Tibial nerve (tissue), 3 donors: ENCODE measurements around the gene ZBTB40.

Source experiments
- CTCF ChIP-seq, 5 experiments: fragments of 200-600 bp in 3 of 5; fragments of 450-650 bp in 2 of 5; sonication (generic) in 3 of 5; IDR thresholded peaks; one replicate each; pipeline ENCODE4 v1.5.1; 2016 to 2019; ENCODE audit warnings: antibody characterized with exemption in 5 of 5, mild to moderate bottlenecking in 3 of 5, moderate library complexity in 2 of 5
- POLR2A ChIP-seq, 2 donors: fragments of 450-650 bp; IDR thresholded peaks; one replicate each; pipeline ENCODE4 v1.6.1; 2017; ENCODE audit warnings: antibody characterized with exemption in 2 of 2, mild to moderate bottlenecking in 2 of 2, moderate library complexity in 2 of 2

- TF ChIP-seq CTCF (IDR thresholded peaks at IDR 0.05) (no peak), POLR2A (IDR thresholded peaks at IDR 0.05) (no peak)
These were observed 50.6 kb downstream of the ZBTB40 start for GRCh38 chr1:22502202-22502601.
